OCI-LY7 (cell line): ENCODE results near the gene SPDYA. TPM values are rescaled to one million over a fixed set of nuclear protein-coding genes. Genes with fewer than 3 reads are reported as not detected.

Experiments
- BruUV-seq: library from RNA; stranded (reverse); fragments of 400-500 nt; replicated peaks from 2 replicates; lab custom pipeline; 2021; lab: Mats Ljungman, UMichigan
- CTCF ChIA-PET: fragments of 300-600 bp; sonication (Branson Sonifier 250); formaldehyde crosslinking; loops from one replicate; lab custom pipeline; 2022; ENCODE audit warnings: antibody characterized with exemption; ENCODE audit not compliant: unreplicated experiment; lab: Charles Lee
- POLR2A ChIA-PET: fragments of 300-600 bp; sonication (Branson Sonifier 250); formaldehyde crosslinking; loops from one replicate; lab custom pipeline; 2022; ENCODE audit warnings: antibody characterized with exemption; lab: Charles Lee
- DNase-seq: peaks from one replicate; pipeline ENCODE4 v3.0.0-alpha.2; 2015; ENCODE audit warnings: low spot score
- H2AFZ ChIP-seq: fragments of 200-600 bp; sonication (generic), shearing (Covaris generic); 2 replicates; pipeline ENCODE4 v1.6.1; 2014; ENCODE audit warnings: mild to moderate bottlenecking, antibody characterized with exemption, low read length, moderate library complexity
- H3K27ac ChIP-seq: fragments of 200-600 bp; sonication (generic); 2 replicates; pipeline ENCODE4 v1.5.1; 2014; ENCODE audit warnings: mixed run types, low read depth, mild to moderate bottlenecking, moderate library complexity, low read length, inconsistent platforms; ENCODE audit not compliant: poor library complexity, severe bottlenecking
- H3K36me3 ChIP-seq: fragments of 200-600 bp; sonication (generic); 2 replicates; pipeline ENCODE4 v1.6.1; 2014; ENCODE audit warnings: mild to moderate bottlenecking, antibody characterized with exemption, low read length, moderate library complexity, mixed read lengths; ENCODE audit not compliant: insufficient read depth
- H3K4me1 ChIP-seq: fragments of 200-600 bp; sonication (generic); 2 replicates; pipeline ENCODE4 v1.5.1; 2014; ENCODE audit warnings: mild to moderate bottlenecking, low read length; ENCODE audit not compliant: insufficient read depth, poor library complexity, severe bottlenecking
- H3K4me2 ChIP-seq: fragments of 200-600 bp; sonication (generic); 2 replicates; pipeline ENCODE4 v1.6.1; 2014; ENCODE audit warnings: mild to moderate bottlenecking, low read length
- H3K4me3 ChIP-seq: fragments of 200-600 bp; sonication (generic); 2 replicates; pipeline ENCODE4 v1.5.1; 2014; ENCODE audit warnings: mild to moderate bottlenecking, low read depth, low read length; ENCODE audit not compliant: poor library complexity, severe bottlenecking
- H3K79me2 ChIP-seq: fragments of 200-600 bp; sonication (generic); 2 replicates; pipeline ENCODE4 v1.6.1; 2016; ENCODE audit warnings: low read depth, mild to moderate bottlenecking, low read length, moderate library complexity, mixed read lengths; ENCODE audit not compliant: insufficient read depth
- H3K9me2 ChIP-seq: fragments of 200-600 bp; sonication (generic); 2 replicates; pipeline ENCODE4 v1.6.1; 2016; ENCODE audit warnings: mild to moderate bottlenecking, low read length, mixed read lengths; ENCODE audit not compliant: insufficient read depth
- H3K9me3 ChIP-seq: fragments of 200-600 bp; sonication (generic); 2 replicates; pipeline ENCODE4 v1.6.1; 2014; ENCODE audit warnings: mild to moderate bottlenecking, mixed run types, low read length, mixed read lengths
- H4K20me1 ChIP-seq: fragments of 200-600 bp; sonication (generic); 2 replicates; pipeline ENCODE4 v1.6.1; 2014; ENCODE audit warnings: mild to moderate bottlenecking, antibody characterized with exemption, low read length, moderate library complexity, mixed read lengths; ENCODE audit not compliant: insufficient read depth
- EZH2phosphoT487 ChIP-seq: fragments of 200-600 bp; sonication (generic); IDR thresholded peaks from 2 replicates; pipeline ENCODE4 v1.6.1; 2018; ENCODE audit warnings: low read depth, borderline replicate concordance, mild to moderate bottlenecking, mixed run types, antibody characterized with exemption, low read length, moderate library complexity, mixed read lengths
- intact Hi-C: fragments of 100-400 bp; cut with micrococcal nuclease; formaldehyde crosslinking; loops from one replicate; pipeline ENCODE4 v1.10.0; 2022; ENCODE audit not compliant: unreplicated experiment
- total RNA-seq, 2 experiments: library from RNA; depleted of rRNA in 1 of 2; stranded (reverse); fragments of >200 nt in 1 of 2; shearing (Covaris generic) in 1 of 2; gene quantifications; 2 replicates each; pipeline ENCODE4 v1.2.3, GENCODE V29; 2014 to 2022
- TF ChIP-seq, protein P1 (sequence below): fragments of 200-600 bp; sonication (generic); conservative IDR thresholded peaks from 2 replicates; pipeline ENCODE4 v1.5.1; 2014; ENCODE audit warnings: mild to moderate bottlenecking, antibody characterized with exemption, low read length, moderate library complexity, mixed read lengths

SPDYA gene
- total RNA-seq, 2 experiments from 2014 or later = 1.1 to 1.7 TPM

DNA sequence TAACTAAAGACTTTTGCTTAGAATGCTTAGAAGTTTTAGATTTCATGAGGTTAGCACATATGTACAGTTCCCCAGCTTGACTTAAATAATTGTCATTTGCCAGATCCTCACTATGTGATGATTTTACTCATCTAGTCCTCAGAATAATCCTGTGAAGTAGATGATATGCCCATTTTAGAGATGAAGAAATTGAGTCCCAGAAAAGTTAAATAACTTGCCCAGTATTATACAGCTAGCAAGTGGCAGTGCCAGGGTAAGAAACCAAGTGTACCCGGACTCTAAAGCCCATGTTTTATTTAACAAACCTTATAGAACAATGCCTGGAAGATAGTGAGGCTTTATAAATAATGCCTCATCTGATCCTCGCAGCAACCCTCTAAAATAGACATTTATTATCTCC, 28.3 kb downstream of the SPDYA start:
- intact Hi-C loops = no loop called here
- Histone ChIP-seq H3K4me1 (no peaks in the 10 kb centered on the region), H3K27ac (no peak overlapping the region), H3K36me3 (no peaks in the 10 kb centered on the region), H3K4me3 (no peak overlapping the region), H3K9me3 (no peaks in the 10 kb centered on the region), H3K79me2 (no peaks in the 10 kb centered on the region), H2AFZ (no peak overlapping the region), H3K9me2 (no peaks in the 10 kb centered on the region), H4K20me1 (no peaks in the 10 kb centered on the region), H3K4me2 (no peak overlapping the region)
- ChIA-PET POLR2A (no interaction called here), CTCF (no interaction called here)
- BruUV-seq = no TSS peak
- no peak for DNase-seq
- TF ChIP-seq EZH2phosphoT487 = no peak
- TF ChIP-seq, protein P1, sequence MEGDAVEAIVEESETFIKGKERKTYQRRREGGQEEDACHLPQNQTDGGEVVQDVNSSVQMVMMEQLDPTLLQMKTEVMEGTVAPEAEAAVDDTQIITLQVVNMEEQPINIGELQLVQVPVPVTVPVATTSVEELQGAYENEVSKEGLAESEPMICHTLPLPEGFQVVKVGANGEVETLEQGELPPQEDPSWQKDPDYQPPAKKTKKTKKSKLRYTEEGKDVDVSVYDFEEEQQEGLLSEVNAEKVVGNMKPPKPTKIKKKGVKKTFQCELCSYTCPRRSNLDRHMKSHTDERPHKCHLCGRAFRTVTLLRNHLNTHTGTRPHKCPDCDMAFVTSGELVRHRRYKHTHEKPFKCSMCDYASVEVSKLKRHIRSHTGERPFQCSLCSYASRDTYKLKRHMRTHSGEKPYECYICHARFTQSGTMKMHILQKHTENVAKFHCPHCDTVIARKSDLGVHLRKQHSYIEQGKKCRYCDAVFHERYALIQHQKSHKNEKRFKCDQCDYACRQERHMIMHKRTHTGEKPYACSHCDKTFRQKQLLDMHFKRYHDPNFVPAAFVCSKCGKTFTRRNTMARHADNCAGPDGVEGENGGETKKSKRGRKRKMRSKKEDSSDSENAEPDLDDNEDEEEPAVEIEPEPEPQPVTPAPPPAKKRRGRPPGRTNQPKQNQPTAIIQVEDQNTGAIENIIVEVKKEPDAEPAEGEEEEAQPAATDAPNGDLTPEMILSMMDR = no peak

DNA sequence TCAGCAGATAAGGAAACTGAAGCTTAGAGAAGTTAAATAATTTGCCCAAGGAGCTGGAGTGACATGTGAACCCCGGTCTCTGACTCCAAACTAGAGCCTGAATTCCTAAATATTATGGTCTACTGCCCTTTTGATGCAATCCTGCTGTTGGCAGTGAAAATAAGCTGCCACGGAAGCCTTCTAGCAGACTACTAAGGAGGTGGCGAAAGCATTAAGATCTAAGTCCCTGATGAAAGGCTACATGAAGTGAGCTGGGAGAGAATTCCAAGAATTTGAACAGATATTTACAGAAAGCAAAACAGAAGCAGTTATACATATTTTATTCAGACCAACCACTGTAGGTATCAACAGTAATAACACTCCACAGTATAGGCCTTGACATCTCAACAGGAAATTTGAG, 31.4 kb downstream of the SPDYA start:
- TF ChIP-seq EZH2phosphoT487 = no peak
- TF ChIP-seq, protein P1 = no peak
- peaks cover 3% of the 10 kb centered on the region; the same call in 1 of the 2 replicates for H3K36me3 ChIP-seq
- no peak for DNase-seq
- no peak overlapping the region for H2AFZ ChIP-seq
- ChIA-PET POLR2A (interaction anchor here (0.8 to 1.6 kb wide), 2 partner anchors 8 to 13 kb away, joined by 3 to 6 read pairs; no protein-coding TSS in a partner anchor), CTCF (no interaction called here)
- H3K79me2 ChIP-seq = no peaks in the 10 kb centered on the region
- no peak overlapping the region for H3K27ac ChIP-seq
- no peaks in the 10 kb centered on the region for H3K9me2 ChIP-seq
- no peaks in the 10 kb centered on the region for H3K9me3 ChIP-seq
- no peak overlapping the region for H3K4me2 ChIP-seq
- H4K20me1 ChIP-seq = no peaks in the 10 kb centered on the region
- no TSS peak for BruUV-seq
- H3K4me3 ChIP-seq = no peak overlapping the region
- H3K4me1 ChIP-seq = no peaks in the 10 kb centered on the region
- intact Hi-C loops = no loop called here

DNA sequence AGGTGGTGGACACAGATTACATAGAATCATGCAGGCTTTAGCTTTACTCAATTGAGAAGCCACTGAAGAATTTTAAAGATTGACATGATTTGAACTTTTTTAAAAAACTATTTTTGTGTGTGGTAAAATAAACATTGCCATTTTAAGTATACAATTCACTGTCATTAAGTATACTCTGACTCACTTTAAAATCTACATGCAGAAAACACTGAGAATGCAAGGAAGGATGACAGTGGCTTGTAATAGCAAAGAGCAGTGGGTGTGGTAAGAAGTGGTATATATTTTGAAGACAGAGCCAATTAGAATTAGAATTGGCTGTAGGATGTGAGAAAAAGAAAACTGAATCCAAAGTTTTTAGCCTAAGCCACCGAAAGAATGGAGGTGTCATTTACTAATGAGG, 44.6 kb downstream of the SPDYA start:
- no peak for TF ChIP-seq EZH2phosphoT487
- TF ChIP-seq, protein P1 = no peak
- Histone ChIP-seq H3K4me1 (no peaks in the 10 kb centered on the region), H3K27ac (no peak overlapping the region), H2AFZ (no peak overlapping the region), H3K4me2 (no peak overlapping the region), H3K9me3 (no peaks in the 10 kb centered on the region), H3K9me2 (no peaks in the 10 kb centered on the region), H4K20me1 (no peaks in the 10 kb centered on the region), H3K36me3 (peaks cover 54% of the 10 kb centered on the region), H3K79me2 (no peaks in the 10 kb centered on the region), H3K4me3 (no peak overlapping the region)
- intact Hi-C loops = no loop called here
- ChIA-PET POLR2A (interaction anchor here (0.6 kb wide), 1 partner anchor 10 kb away, joined by 4 read pairs; no protein-coding TSS in a partner anchor), CTCF (no interaction called here)
- no peak for DNase-seq
- BruUV-seq = no TSS peak
